NCI-H1436 treated with DMSO at 0.1 percent for 48 hours (cell line): ENCODE measurements around the gene C8B.

Experiments used
- DNase-seq: peaks from one replicate; lab custom pipeline; 2025; lab: John Stamatoyannopoulos, UW

The C8B gene

GRCh38 chr1:56965916-56966697 lies at the start of gene C8B:
C8B (minus strand) TSS chr1:56966015; CDS start chr1:56965948, 67 bp downstream.
- DNase-seq: no peak

GRCh38 chr1:57015071-57015470 lies 49.3 kb upstream of the C8B start:
- DNase-seq: no peak

- no peak for DNase-seq
These were observed 47.7 kb upstream of the C8B start for GRCh38 chr1:57013522-57013921.

- no peak for DNase-seq
These were observed 46.5 kb upstream of the C8B start for GRCh38 chr1:57012315-57012714.

GRCh38 chr1:57010511-57010910 lies 44.7 kb upstream of the C8B start:
- DNase-seq: no peak

- no peak for DNase-seq
These were observed 42.1 kb upstream of the C8B start for GRCh38 chr1:57007948-57008347.

- DNase-seq: no peak
These were observed 41.7 kb upstream of the C8B start for GRCh38 chr1:57007472-57007871.

GRCh38 chr1:57003398-57004139 lies 37.8 kb upstream of the C8B start:
- no peak for DNase-seq

GRCh38 chr1:56995414-56996100 lies 29.7 kb upstream of the C8B start:
- no peak for DNase-seq

- DNase-seq: no peak
These were observed 27.7 kb upstream of the C8B start for GRCh38 chr1:56993475-56993874.

GRCh38 chr1:56992318-56993125 lies 26.7 kb upstream of the C8B start:
- DNase-seq: no peak

- DNase-seq: no peak
These were observed 25.8 kb upstream of the C8B start for GRCh38 chr1:56991576-56991975.

- no peak for DNase-seq
These were observed 20.6 kb upstream of the C8B start for GRCh38 chr1:56986397-56986796.

GRCh38 chr1:56985857-56986256 lies 20.0 kb upstream of the C8B start:
- no peak for DNase-seq

GRCh38 chr1:56983484-56983883 lies 17.7 kb upstream of the C8B start:
- no peak for DNase-seq

- no peak for DNase-seq
These were observed 14.4 kb upstream of the C8B start for GRCh38 chr1:56979986-56980755.

GRCh38 chr1:56978819-56979218 lies 13.0 kb upstream of the C8B start:
- DNase-seq: no peak

- DNase-seq: no peak
These were observed 12.1 kb upstream of the C8B start for GRCh38 chr1:56977910-56978309.

- no peak for DNase-seq
These were observed 9.6 kb upstream of the C8B start for GRCh38 chr1:56975446-56975845.

GRCh38 chr1:56973923-56974742 lies 8.3 kb upstream of the C8B start:
- DNase-seq: no peak
